Epithelial cell of prostate (primary cell): Measurements from ENCODE around the gene CRIM1.
A peak's percentile ranks its signal among the peaks of the same experiment; 100 is the strongest.

Experiments used
- DNase-seq: peaks from one replicate; pipeline ENCODE4 v3.0.0-alpha.2; 2011; ENCODE audit warnings: low read depth, low spot score
- H3K27ac ChIP-seq: fragments of 450-650 bp; 2 replicates; pipeline ENCODE4 v1.5.1; 2017; ENCODE audit warnings: mild to moderate bottlenecking

CRIM1 gene

GRCh38 chr2:36477315-36477714 is 121.7 kb downstream of the CRIM1 start:
- no peak for DNase-seq
- peak overlapping the region; percentile 84 for H3K27ac ChIP-seq

DNA sequence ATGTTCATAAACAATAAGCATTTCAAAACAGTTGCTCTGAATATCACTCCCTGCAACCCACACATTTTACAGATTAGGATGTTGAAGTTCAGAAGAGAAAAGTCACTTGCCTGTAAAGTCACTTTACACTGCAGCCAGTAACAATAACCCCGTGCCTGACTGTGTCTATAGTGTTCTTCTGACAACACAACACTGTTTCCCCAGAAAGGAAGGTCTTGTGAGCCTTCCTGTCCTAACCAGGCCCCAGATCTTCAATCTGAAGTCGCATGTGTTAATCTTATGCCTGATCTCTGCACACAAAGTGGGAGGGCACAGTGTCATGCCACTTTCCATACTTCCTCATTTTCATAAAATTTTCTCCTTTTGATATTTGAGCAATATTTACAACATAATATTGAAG is 122.2 kb downstream of the CRIM1 start:
- H3K27ac ChIP-seq: peak overlapping the region; percentile 84
- DNase-seq: no peak

GRCh38 chr2:36478332-36478738 is 122.8 kb downstream of the CRIM1 start:
- peak; percentile 34 for DNase-seq
- H3K27ac ChIP-seq: peak overlapping the region; percentile 84

GRCh38 chr2:36478999-36479398 is 123.4 kb downstream of the CRIM1 start:
- peak overlapping the region; percentile 84 for H3K27ac ChIP-seq

DNA sequence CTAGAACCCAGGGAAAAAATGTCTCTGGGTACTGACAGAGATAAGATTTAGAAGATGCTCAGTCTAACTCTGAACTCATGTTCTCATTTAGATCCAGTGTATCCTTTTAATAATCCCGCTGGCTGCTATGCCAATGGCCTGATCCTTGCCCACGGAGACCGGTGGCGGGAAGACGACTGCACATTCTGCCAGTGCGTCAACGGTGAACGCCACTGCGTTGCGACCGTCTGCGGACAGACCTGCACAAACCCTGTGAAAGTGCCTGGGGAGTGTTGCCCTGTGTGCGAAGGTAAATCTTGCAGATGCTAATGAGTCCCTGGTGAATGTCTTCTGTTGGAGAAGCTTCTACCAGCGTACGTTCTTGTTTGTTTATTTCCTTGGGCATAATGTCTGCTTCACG is 123.8 kb downstream of the CRIM1 start:
- no peak for DNase-seq
- no peak overlapping the region for H3K27ac ChIP-seq

More at GRCh38 chr2:36478999-36479398, 123.4 kb downstream of the CRIM1 start:
- DNase-seq: no peak

- H3K27ac ChIP-seq: no peak overlapping the region
- no peak for DNase-seq
Measured at GRCh38 chr2:36480028-36480427, 124.5 kb downstream of the CRIM1 start.

- no peak overlapping the region for H3K27ac ChIP-seq
- DNase-seq: no peak
Measured at GRCh38 chr2:36480636-36481035, 125.1 kb downstream of the CRIM1 start.

- H3K27ac ChIP-seq: no peak overlapping the region
- DNase-seq: no peak
Measured at GRCh38 chr2:36481709-36482108, 126.1 kb downstream of the CRIM1 start.

GRCh38 chr2:36482576-36483214 is 127.1 kb downstream of the CRIM1 start:
- DNase-seq: no peak
- H3K27ac ChIP-seq: no peak overlapping the region

- DNase-seq: no peak
- no peak overlapping the region for H3K27ac ChIP-seq
Measured at GRCh38 chr2:36483290-36483689, 127.7 kb downstream of the CRIM1 start.

GRCh38 chr2:36484454-36484853 is 128.9 kb downstream of the CRIM1 start:
- peak overlapping the region; percentile 76 for H3K27ac ChIP-seq

DNA sequence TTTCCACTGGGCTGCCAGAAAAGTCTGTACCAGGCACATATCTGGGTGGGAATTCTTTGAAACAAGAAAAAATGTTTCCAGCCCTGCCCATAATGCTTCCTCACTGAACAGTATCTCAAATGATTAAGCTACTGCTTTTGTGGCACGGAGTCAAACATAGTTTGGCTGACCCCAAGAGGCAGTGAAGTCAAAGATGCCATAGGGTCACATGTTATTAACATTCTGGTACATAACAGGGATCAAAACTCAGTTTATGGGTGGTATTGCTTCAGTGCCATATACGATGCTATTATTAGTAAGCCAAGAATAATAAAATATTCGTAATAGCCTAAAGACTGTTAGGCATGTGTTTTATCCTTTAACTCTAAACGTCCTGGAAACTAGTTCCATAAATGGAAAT is 129.9 kb downstream of the CRIM1 start:
- H3K27ac ChIP-seq: peak overlapping the region; percentile 76
- no peak for DNase-seq

More at GRCh38 chr2:36484454-36484853, 128.9 kb downstream of the CRIM1 start:
- no peak for DNase-seq

- DNase-seq: no peak
- H3K27ac ChIP-seq: peak overlapping the region; percentile 76
Measured at GRCh38 chr2:36486521-36487044, 131.0 kb downstream of the CRIM1 start.

DNA sequence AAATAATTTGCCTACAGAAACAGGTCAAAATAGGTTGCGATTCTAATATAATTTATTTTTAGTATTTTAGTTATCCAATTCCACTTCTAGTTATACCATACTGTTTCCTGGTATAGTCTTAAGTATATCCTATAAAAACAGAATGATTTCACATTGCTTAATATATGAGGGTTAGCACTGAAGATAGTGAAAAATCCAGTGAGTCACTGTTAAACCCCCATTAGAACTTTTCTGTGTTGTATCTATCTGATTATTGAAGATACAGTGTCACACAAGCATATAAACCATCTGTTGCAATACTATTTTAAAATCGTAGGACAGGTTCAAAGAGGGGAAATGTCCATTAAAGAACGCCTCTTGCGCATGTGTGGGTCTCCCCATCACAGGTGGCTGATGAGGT is 132.4 kb downstream of the CRIM1 start:
- H3K27ac ChIP-seq: no peak overlapping the region
- no peak for DNase-seq

GRCh38 chr2:36489281-36489680 is 133.7 kb downstream of the CRIM1 start:
- DNase-seq: no peak
- no peak overlapping the region for H3K27ac ChIP-seq

GRCh38 chr2:36490749-36491148 is 135.2 kb downstream of the CRIM1 start:
- H3K27ac ChIP-seq: no peak overlapping the region
- DNase-seq: no peak

DNA sequence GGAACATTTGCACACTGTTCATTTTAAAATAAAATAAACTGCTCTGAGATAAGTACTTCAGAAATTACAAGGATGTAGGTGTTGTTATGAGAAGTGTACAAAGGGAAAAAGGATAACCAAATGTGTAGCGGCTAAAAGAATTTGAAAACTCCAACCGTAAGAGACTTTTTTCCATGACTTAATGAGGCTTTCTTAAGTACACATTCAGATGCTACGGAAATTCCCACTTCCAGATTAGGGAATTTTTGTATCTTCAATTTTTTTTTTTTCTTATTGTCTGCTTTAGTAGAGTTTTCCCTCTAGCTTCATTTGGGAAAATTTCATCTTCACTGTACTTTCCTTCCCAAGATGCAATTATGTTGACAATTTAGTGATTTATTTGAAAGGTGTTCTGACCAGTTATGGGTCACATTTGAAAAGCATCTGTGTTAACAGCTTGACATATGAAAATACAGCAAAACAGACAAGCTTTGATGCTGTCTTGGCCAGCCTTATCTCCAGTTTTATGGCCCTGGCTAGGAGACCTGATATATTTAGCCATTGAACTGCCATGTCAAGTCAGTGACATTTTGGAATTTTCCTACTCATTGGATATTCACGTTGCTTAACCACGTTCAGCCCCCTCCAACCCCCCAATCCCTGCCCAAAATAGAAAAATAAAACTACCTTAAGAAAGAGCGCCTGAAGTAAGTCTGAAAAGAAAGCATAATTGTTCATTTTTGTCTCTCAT is 136.8 kb downstream of the CRIM1 start:
- H3K27ac ChIP-seq: no peak overlapping the region
- DNase-seq: no peak

GRCh38 chr2:36493306-36493705 is 137.7 kb downstream of the CRIM1 start:
- H3K27ac ChIP-seq: no peak overlapping the region
- no peak for DNase-seq

DNA sequence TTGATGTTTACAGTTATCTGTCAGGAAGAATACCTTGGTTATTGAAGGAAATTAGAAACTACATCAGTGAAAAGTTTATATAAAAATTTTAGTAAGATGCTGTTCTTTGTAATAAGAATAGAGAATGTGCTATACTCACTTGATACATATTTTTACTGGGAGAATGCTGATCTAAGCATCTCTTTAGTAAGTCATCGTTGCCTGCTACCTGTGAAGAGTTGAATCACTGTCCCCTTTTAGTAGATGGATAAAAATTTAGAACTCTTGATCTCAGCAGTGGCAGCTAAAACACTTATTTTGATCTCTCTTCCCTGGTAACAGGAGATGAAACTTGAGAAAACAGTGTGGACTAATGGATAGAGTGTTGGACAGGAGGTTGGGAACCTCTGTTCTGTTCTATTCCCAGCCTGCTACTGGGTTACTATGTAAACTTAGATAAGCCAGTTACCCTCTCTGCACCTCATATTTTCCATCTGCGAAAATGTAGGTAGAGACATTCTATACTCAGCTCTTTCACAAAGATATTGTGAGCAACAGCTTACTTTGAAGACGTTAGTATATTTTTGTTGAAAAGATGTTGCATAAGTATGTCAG is 142.1 kb downstream of the CRIM1 start:
- no peak overlapping the region for H3K27ac ChIP-seq
- no peak for DNase-seq

DNA sequence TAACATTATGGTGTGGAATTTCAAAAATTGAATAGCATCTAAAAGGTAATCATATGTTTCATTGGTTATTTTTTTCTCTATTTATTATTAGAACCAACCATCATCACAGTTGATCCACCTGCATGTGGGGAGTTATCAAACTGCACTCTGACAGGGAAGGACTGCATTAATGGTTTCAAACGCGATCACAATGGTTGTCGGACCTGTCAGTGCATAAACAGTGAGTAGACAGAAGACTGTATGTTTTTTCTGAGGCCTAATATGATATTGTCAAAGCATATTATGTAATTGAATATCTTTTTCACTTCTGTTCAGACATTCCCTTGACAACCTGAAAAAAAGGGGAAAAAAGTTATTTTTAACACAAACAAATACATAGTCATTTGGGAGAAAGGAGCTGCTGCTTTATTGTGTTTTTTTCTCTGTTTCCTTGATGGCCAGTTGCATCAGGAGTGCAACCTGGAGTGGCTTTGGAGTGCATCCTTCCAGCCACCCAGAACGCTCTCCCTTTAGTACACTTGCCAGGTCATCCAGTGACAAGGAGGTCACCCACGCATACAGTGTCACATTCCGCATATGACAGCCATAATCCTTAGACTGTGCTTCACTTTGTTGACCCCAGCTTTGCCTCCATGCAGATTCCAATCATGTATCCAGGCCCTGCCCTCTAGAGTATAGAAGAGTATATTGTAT is 143.7 kb downstream of the CRIM1 start:
- no peak for DNase-seq
- no peak overlapping the region for H3K27ac ChIP-seq

DNA sequence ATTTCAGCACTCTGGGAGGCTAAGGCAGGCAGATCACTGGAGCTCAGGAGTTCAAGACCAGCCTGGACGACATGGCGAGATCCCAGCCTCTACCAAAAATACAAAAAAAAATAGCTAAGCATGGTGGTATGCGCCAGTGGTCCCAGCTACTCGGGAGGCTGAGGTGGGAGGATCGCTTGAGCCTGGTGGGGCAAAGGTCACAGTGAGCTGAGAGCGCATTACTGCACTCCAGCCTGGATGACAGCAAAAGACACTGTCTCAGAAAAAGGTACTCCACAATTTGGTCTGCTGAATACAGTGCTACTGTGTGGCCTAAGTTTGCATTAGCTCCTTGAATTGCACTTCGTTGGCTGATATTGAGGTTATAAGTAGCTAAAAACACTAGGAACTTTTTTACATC is 144.5 kb downstream of the CRIM1 start:
- DNase-seq: no peak
- H3K27ac ChIP-seq: no peak overlapping the region
